Vagina (tissue), 2 donors: ENCODE data around the gene DOLK.

Source experiments
- CTCF ChIP-seq, 3 experiments: fragments of 450-650 bp in 2 of 3; fragments of 200-600 bp in 1 of 3; sonication (generic) in 1 of 3; IDR thresholded peaks; one replicate each; pipeline ENCODE4 v1.5.1; 2017 to 2019; ENCODE audit warnings: antibody characterized with exemption in 3 of 3, mild to moderate bottlenecking in 2 of 3, moderate library complexity in 2 of 3
- POLR2A ChIP-seq, 2 donors: fragments of 450-650 bp; IDR thresholded peaks; one replicate each; pipeline ENCODE4 v1.6.1; 2017; ENCODE audit warnings: antibody characterized with exemption in 2 of 2, mild to moderate bottlenecking in 2 of 2, moderate library complexity in 2 of 2
- POLR2AphosphoS5 ChIP-seq, 2 donors: sonication (generic); formaldehyde crosslinking; IDR thresholded peaks; one replicate each; pipeline ENCODE4 v1.9.0; 2017; ENCODE audit warnings: antibody characterized with exemption in 2 of 2, mild to moderate bottlenecking in 2 of 2, low read depth in 1 of 2; ENCODE audit not compliant: insufficient read depth in 1 of 2

- no peak for TF ChIP-seq POLR2AphosphoS5 (IDR thresholded peaks at IDR 0.05; ENCODE audit: insufficient read depth in 1 of 2, low read depth in 1 of 2)
- no peak for TF ChIP-seq CTCF (IDR thresholded peaks at IDR 0.05)
- TF ChIP-seq POLR2A (IDR thresholded peaks at IDR 0.05): no peak
These were observed 25.6 kb upstream of the DOLK start for GRCh38 chr9:128972956-128973355.
